A673 (cell line): Measurements from ENCODE around the gene GRIA1.

Source experiments
- EZH2 ChIP-seq: fragments of 200-600 bp; sonication (generic); IDR thresholded peaks from 2 replicates; pipeline ENCODE4 v1.6.1; 2017; ENCODE audit warnings: borderline replicate concordance, low read depth, mild to moderate bottlenecking, mixed read lengths, antibody characterized with exemption, low read length; ENCODE audit not compliant: poor library complexity, severe bottlenecking
- TF ChIP-seq, protein P1 (sequence below): fragments of 300-800, 200-600 bp; sonication (generic); conservative IDR thresholded peaks from 2 replicates; pipeline ENCODE4 v1.5.1; 2017; ENCODE audit warnings: low read depth, mild to moderate bottlenecking, antibody characterized with exemption, low read length, moderate library complexity, mixed read lengths

GRCh38 chr5:153483482-153483881 is 7.0 kb upstream of the GRIA1 start:
- TF ChIP-seq, protein P1, sequence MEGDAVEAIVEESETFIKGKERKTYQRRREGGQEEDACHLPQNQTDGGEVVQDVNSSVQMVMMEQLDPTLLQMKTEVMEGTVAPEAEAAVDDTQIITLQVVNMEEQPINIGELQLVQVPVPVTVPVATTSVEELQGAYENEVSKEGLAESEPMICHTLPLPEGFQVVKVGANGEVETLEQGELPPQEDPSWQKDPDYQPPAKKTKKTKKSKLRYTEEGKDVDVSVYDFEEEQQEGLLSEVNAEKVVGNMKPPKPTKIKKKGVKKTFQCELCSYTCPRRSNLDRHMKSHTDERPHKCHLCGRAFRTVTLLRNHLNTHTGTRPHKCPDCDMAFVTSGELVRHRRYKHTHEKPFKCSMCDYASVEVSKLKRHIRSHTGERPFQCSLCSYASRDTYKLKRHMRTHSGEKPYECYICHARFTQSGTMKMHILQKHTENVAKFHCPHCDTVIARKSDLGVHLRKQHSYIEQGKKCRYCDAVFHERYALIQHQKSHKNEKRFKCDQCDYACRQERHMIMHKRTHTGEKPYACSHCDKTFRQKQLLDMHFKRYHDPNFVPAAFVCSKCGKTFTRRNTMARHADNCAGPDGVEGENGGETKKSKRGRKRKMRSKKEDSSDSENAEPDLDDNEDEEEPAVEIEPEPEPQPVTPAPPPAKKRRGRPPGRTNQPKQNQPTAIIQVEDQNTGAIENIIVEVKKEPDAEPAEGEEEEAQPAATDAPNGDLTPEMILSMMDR, result no peak
- no peak for TF ChIP-seq EZH2
